ENCODE results near the gene RETN. TPM values are rescaled to one million over a fixed set of nuclear protein-coding genes. Genes with fewer than 3 reads are reported as not detected.

The RETN gene
- total RNA-seq, 1 experiment from 2014 or later, result not detected

DNA sequence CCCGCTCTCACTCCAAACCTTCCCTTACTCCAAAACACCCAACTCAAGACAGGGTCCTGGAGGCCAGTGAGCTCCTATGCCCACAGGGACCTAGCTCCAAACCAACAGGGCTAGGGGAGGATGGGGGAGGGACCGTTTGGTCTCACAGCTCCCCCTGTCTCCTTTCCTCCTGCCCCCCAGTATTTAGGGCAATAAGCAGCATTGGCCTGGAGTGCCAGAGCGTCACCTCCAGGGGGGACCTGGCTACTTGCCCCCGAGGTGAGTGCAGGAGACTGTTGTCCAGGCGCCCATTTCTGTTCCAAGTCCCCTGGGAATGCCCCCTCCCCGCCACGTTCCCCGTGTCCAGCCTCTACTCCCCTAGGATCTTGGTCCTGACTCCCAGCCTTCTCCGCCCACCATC is 792 bp downstream of the RETN start:
- no peaks in the 10 kb centered on the region for H3K27me3 ChIP-seq (ENCODE audit: control insufficient read depth, insufficient read depth, low read length)
- H3K36me3 ChIP-seq (ENCODE audit: control insufficient read depth, insufficient read depth, low read length), result no peaks in the 10 kb centered on the region
- H3K4me3 ChIP-seq (ENCODE audit: low read depth in 2 of 2, low read length in 2 of 2), result no peak overlapping the region
- no peaks in the 10 kb centered on the region for H3K9me3 ChIP-seq (ENCODE audit: control insufficient read depth, insufficient read depth, low read depth, low read length)
- TF ChIP-seq REST (IDR thresholded peaks at IDR 0.05; ENCODE audit: insufficient read depth in 1 of 2, low read depth in 2 of 2, low read length in 1 of 2) (no peak), SIN3A (IDR thresholded peaks at IDR 0.05; ENCODE audit: borderline replicate concordance, insufficient read depth, low read depth, low read length) (no peak), POLR2AphosphoS5 (IDR thresholded peaks at IDR 0.05; ENCODE audit: low read depth, low read length) (no peak), TCF7L2 (IDR thresholded peaks at IDR 0.05; ENCODE audit: low read depth, low read length) (no peak), CTCF (IDR thresholded peaks at IDR 0.05) (no peak)
- CTCF ChIA-PET, result interaction anchor here (0.5 kb wide), 1 partner anchor 743 kb away, joined by 20 read pairs; no protein-coding TSS in a partner anchor
- no peak for ATAC-seq
- BruUV-seq (replicated peaks), result no TSS peak
- intact Hi-C loops (cut with micrococcal nuclease; ENCODE audit: unreplicated experiment), result no loop called here
- POLR2A ChIA-PET, result no interaction called here
- no peak overlapping the region for H3K27ac ChIP-seq (ENCODE audit: low read length)
- no peaks in the 10 kb centered on the region for H3K4me1 ChIP-seq (ENCODE audit: control insufficient read depth, insufficient read depth, low read length)
- DNase-seq (ENCODE audit: low read depth, low spot score), result no peak
- in situ Hi-C loops (cut with HindIII; ENCODE audit: low pct_unique_long_range_greater_than_20kb, low sequenced_read_pairs), result no loop called here

GRCh38 chr19:7670150-7670783 is 1.4 kb downstream of the RETN start:
- H3K4me3 ChIP-seq (ENCODE audit: low read depth in 2 of 2, low read length in 2 of 2), result peak overlapping the region; percentile 18 to 32; a peak in 3 of 4 replicates
- DNase-seq (ENCODE audit: low read depth, low spot score) (no peak), ATAC-seq (peak; percentile 60; the same call in 1 of the 2 replicates)
- POLR2A ChIA-PET, result no interaction called here
- no peak overlapping the region for H3K27ac ChIP-seq (ENCODE audit: low read length)
- TF ChIP-seq TCF7L2 (IDR thresholded peaks at IDR 0.05; ENCODE audit: low read depth, low read length) (no peak), POLR2AphosphoS5 (IDR thresholded peaks at IDR 0.05; ENCODE audit: low read depth, low read length) (no peak), SIN3A (IDR thresholded peaks at IDR 0.05; ENCODE audit: borderline replicate concordance, insufficient read depth, low read depth, low read length) (no peak), REST (IDR thresholded peaks at IDR 0.05; ENCODE audit: insufficient read depth in 1 of 2, low read depth in 2 of 2, low read length in 1 of 2) (no peak), CTCF (IDR thresholded peaks at IDR 0.05) (no peak)
- no peaks in the 10 kb centered on the region for H3K27me3 ChIP-seq (ENCODE audit: control insufficient read depth, insufficient read depth, low read length)
- CTCF ChIA-PET, result interaction anchor here (0.8 kb wide), 2 partner anchors 182 to 231 kb away, joined by 3 to 6 read pairs; no protein-coding TSS in a partner anchor
- intact Hi-C loops (cut with micrococcal nuclease; ENCODE audit: unreplicated experiment), result no loop called here
- H3K36me3 ChIP-seq (ENCODE audit: control insufficient read depth, insufficient read depth, low read length), result no peaks in the 10 kb centered on the region
- BruUV-seq (replicated peaks), result no TSS peak
- in situ Hi-C loops (cut with HindIII; ENCODE audit: low pct_unique_long_range_greater_than_20kb, low sequenced_read_pairs), result no loop called here
- H3K4me1 ChIP-seq (ENCODE audit: control insufficient read depth, insufficient read depth, low read length), result no peaks in the 10 kb centered on the region
- H3K9me3 ChIP-seq (ENCODE audit: control insufficient read depth, insufficient read depth, low read depth, low read length), result no peaks in the 10 kb centered on the region
